ENCODE measurements around the gene CDH12. TPM values are rescaled to one million over a fixed set of nuclear protein-coding genes. Genes with fewer than 3 reads are reported as not detected.

CDH12 gene
- total RNA-seq, 1 donor from 2014 or later = not detected

DNA sequence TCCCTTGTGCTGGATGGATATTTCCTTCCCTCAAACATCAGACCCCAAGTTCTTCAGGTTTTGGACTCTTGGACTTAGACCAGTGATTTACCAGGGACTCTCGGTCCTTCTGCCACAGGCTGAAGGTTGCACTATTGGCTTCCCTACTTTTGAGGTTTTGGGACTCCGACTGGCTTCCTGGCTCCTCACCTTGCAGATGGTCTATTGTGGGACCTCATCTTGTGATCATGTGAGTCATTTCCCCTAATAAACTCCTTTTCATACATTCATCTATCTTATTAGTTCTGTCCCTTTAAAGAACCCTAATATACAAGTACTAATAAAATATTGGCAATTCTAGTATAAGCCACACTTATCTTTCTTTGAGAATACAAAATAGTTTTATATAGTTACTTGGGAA lies 1078.9 kb downstream of the CDH12 start:
- Histone ChIP-seq H3K4me1 (no peaks in the 10 kb centered on the region), H3K36me3 (no peaks in the 10 kb centered on the region), H3K9me3 (no peaks in the 10 kb centered on the region), H3K27ac (no peak overlapping the region), H3K27me3 (no peaks in the 10 kb centered on the region), H3K4me3 (no peak overlapping the region)
- no peak for DNase-seq (ENCODE audit: extremely low spot score in 2 of 2)
- intact Hi-C loops (cut with DNase I) = no loop called here
- TF ChIP-seq CTCF (IDR thresholded peaks at IDR 0.05) (no peak), POLR2AphosphoS5 (IDR thresholded peaks at IDR 0.05; ENCODE audit: insufficient read depth in 1 of 2, low read depth in 1 of 2) (no peak), POLR2A (IDR thresholded peaks at IDR 0.05) (no peak)

- no peak overlapping the region for H3K4me3 ChIP-seq
- no peak for TF ChIP-seq CTCF (IDR thresholded peaks at IDR 0.05)
- TF ChIP-seq POLR2AphosphoS5 (IDR thresholded peaks at IDR 0.05; ENCODE audit: insufficient read depth in 1 of 2, low read depth in 1 of 2) = no peak
- no peak for TF ChIP-seq POLR2A (IDR thresholded peaks at IDR 0.05)
- no peaks in the 10 kb centered on the region for H3K27me3 ChIP-seq
- H3K27ac ChIP-seq = no peak overlapping the region
- intact Hi-C loops (cut with DNase I) = no loop called here
- no peaks in the 10 kb centered on the region for H3K36me3 ChIP-seq
- H3K4me1 ChIP-seq = no peaks in the 10 kb centered on the region
- no peak for DNase-seq (ENCODE audit: extremely low spot score in 2 of 2)
- H3K9me3 ChIP-seq = no peaks in the 10 kb centered on the region
These were observed 1079.7 kb downstream of the CDH12 start for GRCh38 chr5:21773456-21773855.

GRCh38 chr5:21765406-21765805 lies 1087.7 kb downstream of the CDH12 start:
- H3K27me3 ChIP-seq = no peaks in the 10 kb centered on the region
- intact Hi-C loops (cut with DNase I) = no loop called here
- no peak for DNase-seq (ENCODE audit: extremely low spot score in 2 of 2)
- H3K36me3 ChIP-seq = no peaks in the 10 kb centered on the region
- no peak overlapping the region for H3K4me3 ChIP-seq
- TF ChIP-seq POLR2A (IDR thresholded peaks at IDR 0.05) = no peak
- TF ChIP-seq CTCF (IDR thresholded peaks at IDR 0.05) = no peak
- no peak for TF ChIP-seq POLR2AphosphoS5 (IDR thresholded peaks at IDR 0.05; ENCODE audit: insufficient read depth in 1 of 2, low read depth in 1 of 2)
- H3K27ac ChIP-seq = no peak overlapping the region
- no peaks in the 10 kb centered on the region for H3K4me1 ChIP-seq
- H3K9me3 ChIP-seq = no peaks in the 10 kb centered on the region

DNA sequence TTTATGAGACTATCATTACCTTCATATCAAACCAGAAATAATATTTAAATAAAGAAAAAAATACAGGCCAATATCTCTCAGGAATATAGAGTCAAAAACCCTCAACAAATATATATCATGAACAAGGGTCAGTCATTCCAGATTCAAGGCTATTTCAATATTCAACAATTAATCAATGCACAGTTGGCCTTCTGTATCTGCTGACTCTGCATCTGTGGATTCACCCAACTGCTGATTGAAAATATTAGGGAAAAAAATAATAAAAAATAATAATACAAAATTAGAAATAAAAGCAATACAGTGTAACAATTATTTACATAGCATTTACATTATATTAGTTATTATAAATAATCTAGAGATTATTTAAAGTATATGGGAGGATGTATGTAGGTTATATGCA lies 1114.0 kb downstream of the CDH12 start:
- H3K9me3 ChIP-seq = no peaks in the 10 kb centered on the region
- TF ChIP-seq POLR2A (IDR thresholded peaks at IDR 0.05) (no peak), CTCF (IDR thresholded peaks at IDR 0.05) (no peak), POLR2AphosphoS5 (IDR thresholded peaks at IDR 0.05; ENCODE audit: insufficient read depth in 1 of 2, low read depth in 1 of 2) (no peak)
- no peaks in the 10 kb centered on the region for H3K36me3 ChIP-seq
- H3K4me1 ChIP-seq = no peaks in the 10 kb centered on the region
- no peaks in the 10 kb centered on the region for H3K27me3 ChIP-seq
- intact Hi-C loops (cut with DNase I) = no loop called here
- no peak overlapping the region for H3K27ac ChIP-seq
- H3K4me3 ChIP-seq = no peak overlapping the region
- no peak for DNase-seq (ENCODE audit: extremely low spot score in 2 of 2)

DNA sequence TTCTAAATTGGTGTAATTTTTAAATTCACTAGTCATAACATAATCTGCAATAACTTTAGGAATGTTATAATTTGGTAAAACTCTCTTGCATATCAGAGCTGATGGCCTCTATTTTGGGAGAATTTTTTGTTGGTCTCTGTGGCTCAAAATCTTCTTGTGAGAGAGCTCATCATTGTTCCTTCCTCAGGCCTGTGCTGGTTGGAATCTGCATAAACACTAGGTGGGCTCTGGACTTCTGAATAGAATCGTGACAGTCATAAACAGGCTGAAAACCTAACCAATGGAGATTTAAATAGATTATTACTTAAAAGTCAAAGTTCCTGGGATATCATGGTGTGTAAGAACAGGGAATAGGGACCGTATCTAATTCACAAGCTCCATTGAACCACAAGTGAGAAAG lies 1129.6 kb downstream of the CDH12 start:
- Histone ChIP-seq H3K27ac (no peak overlapping the region), H3K4me1 (no peaks in the 10 kb centered on the region), H3K9me3 (no peaks in the 10 kb centered on the region), H3K27me3 (no peaks in the 10 kb centered on the region), H3K4me3 (no peak overlapping the region), H3K36me3 (no peaks in the 10 kb centered on the region)
- intact Hi-C loops (cut with DNase I) = no loop called here
- DNase-seq (ENCODE audit: extremely low spot score in 2 of 2) = no peak
- no peak for TF ChIP-seq POLR2AphosphoS5 (IDR thresholded peaks at IDR 0.05; ENCODE audit: insufficient read depth in 1 of 2, low read depth in 1 of 2)
- no peak for TF ChIP-seq POLR2A (IDR thresholded peaks at IDR 0.05)

All from vagina (tissue), 2 donors.